GF-D8 (cell line): ENCODE data around the gene THBS4.
A peak's percentile ranks its signal among the peaks of the same experiment; 100 is the strongest.

Experiments
- DNase-seq: peaks from one replicate; lab custom pipeline; 2025; lab: John Stamatoyannopoulos, UW

The THBS4 gene

GRCh38 chr5:80116465-80116864 lies 81.3 kb downstream of the THBS4 start:
- DNase-seq: no peak

DNA sequence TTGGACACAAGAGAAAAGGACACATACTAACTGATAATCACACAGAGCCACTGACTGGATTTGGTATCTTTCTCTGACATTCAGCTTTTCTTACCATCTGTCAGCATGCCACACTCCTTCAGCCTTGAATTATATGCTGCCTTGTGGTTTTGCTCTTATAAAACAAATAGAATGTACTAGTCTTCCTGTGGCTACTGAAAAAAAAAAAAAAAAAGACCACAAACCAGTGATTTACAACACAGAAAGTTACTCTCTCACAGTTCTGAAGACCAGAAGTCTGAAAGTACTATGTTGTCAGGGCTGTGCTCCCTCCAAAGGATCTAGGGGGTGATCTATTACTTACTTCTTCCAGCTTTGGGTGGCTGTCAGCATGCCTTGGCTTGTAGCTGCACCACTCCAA lies 82.3 kb downstream of the THBS4 start:
- DNase-seq: no peak

GRCh38 chr5:80119372-80119771 lies 84.2 kb downstream of the THBS4 start:
- DNase-seq: no peak

GRCh38 chr5:80122579-80122978 lies 87.4 kb downstream of the THBS4 start:
- DNase-seq: peak; percentile 16

- DNase-seq: no peak
Observed at GRCh38 chr5:80124121-80124918, 89.2 kb downstream of the THBS4 start.

DNA sequence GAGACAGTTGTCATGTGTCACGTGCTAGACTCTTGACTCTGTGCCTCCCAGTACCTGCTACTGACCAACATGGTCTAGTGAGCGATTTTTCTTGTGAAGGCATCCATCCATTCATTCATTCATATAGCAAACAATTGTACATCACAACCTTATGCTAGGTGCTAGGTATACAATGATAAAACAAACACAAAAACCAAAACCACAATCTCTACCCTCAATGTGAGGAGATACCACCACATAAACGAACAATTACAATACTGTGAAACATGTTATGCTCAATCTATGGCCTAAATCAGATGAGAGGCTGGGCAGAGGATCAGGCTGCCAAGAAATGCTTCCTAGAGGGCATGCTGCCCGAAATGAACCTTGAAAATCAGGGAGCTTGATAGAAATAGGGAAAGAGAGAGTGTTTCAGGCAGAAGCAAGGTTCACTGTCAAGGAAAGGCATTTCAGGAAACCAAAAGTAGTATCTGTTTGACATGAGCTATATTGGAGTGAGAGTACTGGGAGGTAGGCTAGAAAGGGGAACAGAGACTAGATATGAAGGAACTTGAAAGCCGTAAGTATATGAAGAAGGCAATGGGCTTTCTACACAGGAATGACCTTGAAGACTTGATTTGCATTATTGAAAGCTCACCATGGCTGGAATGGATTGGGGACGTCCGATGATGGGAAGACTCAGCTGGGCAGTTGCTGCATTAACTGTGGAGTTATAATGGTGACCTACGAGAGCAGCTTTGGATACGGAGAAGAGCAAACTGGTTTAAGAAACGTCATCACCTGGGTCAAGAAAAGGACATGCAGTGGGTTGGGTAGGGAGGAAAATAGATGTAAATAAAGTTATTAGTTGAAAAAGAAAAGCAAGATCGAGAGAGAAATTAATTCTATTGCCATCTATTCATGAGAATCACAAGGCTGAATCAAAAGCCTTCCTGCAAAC lies 90.1 kb downstream of the THBS4 start:
- no peak for DNase-seq

DNA sequence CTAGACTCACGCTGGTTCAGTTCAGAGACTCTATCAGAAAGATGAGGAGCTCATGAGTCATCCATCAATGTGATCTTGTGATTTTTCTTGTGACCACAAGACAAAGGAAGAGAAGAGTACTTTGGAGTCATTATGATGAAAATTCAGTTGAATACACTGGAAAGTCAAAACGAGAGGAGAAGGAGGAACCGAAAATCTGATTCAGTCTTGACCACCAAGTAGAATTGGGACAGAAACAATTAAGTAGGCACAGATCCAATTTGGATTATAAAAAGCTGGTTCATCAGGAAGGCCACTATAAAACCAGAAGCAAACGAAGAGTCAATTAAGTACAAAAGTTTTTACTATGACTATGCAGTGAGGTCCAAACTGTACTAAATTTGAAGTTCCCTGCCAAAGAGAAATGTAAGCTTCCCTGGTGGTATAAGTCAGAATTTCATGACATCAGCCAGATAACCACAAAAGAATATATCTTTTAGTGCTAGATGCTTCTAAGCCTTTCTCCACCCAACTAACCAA lies 90.9 kb downstream of the THBS4 start:
- DNase-seq: no peak

DNA sequence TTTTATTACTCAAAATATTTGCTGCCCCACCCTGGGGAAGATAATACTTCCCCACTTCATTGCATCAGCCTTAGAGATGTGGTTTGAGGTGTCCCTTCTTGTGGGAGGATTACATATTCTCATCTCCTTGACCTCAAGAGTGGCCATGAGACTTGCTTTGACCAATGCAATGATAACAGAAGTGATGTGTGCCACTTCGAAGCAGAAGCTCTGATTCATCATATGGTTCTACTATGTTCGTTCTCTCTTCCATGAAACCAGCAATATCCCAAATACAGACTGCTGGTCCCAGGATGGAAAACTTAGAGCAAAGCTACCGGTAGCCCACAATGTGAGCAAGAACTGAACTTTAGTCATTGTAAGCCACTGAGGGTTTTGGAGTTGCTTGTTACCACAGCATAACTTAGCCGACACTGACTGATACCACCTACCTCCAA lies 92.0 kb downstream of the THBS4 start:
- no peak for DNase-seq

GRCh38 chr5:80128141-80128540 lies 93.0 kb downstream of the THBS4 start:
- DNase-seq: no peak

- no peak for DNase-seq
Observed at GRCh38 chr5:80129146-80129545, 94.0 kb downstream of the THBS4 start.
